Measurements from ENCODE around the gene CRMP1. TPM values are rescaled to one million over a fixed set of nuclear protein-coding genes. Genes with fewer than 3 reads are reported as not detected.

Gene CRMP1
- total and polyA plus RNA-seq, 3 donors from 2014 or later, result 5.0 to 9.4 (median 8.9) TPM

DNA sequence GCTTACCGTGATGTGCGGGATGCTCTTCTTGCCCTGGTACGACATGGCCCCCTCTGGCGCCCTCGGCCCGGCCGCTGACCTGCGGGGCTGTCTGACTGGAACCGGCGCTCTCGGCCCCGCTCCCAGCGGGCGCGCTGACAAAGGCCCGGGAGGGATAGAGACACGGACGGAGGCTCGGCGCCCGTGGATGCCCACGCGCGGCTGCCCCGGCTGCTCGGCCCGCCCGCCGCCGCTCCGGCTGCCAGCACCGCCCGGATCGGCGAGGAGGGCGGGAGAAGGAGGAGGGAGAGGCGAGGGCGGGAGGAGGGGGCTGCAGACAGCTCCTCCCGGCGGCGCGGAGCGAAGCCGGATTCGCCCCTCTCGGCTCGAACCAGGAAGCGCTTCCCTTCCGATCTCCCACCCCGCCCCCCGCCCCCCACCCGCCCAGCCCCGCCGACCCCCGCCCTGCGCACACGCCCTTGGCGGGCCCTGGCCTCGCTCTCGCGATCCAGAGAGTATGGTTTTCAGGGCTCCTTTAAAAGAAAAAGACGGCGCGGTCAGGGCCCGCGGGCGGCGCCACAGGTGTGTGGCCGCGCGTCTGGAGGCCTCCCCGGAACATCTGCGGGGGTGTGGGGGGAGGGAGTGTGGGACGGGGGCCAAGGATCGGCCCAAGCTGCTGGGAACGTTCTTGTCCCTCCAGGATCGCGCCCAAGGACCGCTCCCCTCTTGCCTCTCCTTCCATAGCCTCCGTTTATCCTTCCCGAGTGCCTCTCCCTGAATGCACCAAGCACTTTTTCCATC lies 4.5 kb downstream of the CRMP1 start:
- no peak for DNase-seq
- no peaks in the 10 kb centered on the region for H3K27me3 ChIP-seq
- H3K9me3 ChIP-seq, result no peaks in the 10 kb centered on the region
- H3K27ac ChIP-seq, result no peak overlapping the region
- TF ChIP-seq, protein P1, sequence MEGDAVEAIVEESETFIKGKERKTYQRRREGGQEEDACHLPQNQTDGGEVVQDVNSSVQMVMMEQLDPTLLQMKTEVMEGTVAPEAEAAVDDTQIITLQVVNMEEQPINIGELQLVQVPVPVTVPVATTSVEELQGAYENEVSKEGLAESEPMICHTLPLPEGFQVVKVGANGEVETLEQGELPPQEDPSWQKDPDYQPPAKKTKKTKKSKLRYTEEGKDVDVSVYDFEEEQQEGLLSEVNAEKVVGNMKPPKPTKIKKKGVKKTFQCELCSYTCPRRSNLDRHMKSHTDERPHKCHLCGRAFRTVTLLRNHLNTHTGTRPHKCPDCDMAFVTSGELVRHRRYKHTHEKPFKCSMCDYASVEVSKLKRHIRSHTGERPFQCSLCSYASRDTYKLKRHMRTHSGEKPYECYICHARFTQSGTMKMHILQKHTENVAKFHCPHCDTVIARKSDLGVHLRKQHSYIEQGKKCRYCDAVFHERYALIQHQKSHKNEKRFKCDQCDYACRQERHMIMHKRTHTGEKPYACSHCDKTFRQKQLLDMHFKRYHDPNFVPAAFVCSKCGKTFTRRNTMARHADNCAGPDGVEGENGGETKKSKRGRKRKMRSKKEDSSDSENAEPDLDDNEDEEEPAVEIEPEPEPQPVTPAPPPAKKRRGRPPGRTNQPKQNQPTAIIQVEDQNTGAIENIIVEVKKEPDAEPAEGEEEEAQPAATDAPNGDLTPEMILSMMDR (IDR thresholded peaks at IDR 0.05), result no peak
- no peak for TF ChIP-seq POLR2A (IDR thresholded peaks at IDR 0.05)
- intact Hi-C loops (cut with DNase I; ENCODE audit: low total_unique reads), result no loop called here
- 2% methylated on average over 24 to 37 of the region's 81 CpGs for WGBS, 2 donors
- peaks cover 11% of the 10 kb centered on the region for H3K4me1 ChIP-seq
- no peaks in the 10 kb centered on the region for H3K36me3 ChIP-seq (ENCODE audit: low read depth, missing control alignments)
- peak overlapping the region; percentile 30 to 42 for H3K4me3 ChIP-seq

DNA sequence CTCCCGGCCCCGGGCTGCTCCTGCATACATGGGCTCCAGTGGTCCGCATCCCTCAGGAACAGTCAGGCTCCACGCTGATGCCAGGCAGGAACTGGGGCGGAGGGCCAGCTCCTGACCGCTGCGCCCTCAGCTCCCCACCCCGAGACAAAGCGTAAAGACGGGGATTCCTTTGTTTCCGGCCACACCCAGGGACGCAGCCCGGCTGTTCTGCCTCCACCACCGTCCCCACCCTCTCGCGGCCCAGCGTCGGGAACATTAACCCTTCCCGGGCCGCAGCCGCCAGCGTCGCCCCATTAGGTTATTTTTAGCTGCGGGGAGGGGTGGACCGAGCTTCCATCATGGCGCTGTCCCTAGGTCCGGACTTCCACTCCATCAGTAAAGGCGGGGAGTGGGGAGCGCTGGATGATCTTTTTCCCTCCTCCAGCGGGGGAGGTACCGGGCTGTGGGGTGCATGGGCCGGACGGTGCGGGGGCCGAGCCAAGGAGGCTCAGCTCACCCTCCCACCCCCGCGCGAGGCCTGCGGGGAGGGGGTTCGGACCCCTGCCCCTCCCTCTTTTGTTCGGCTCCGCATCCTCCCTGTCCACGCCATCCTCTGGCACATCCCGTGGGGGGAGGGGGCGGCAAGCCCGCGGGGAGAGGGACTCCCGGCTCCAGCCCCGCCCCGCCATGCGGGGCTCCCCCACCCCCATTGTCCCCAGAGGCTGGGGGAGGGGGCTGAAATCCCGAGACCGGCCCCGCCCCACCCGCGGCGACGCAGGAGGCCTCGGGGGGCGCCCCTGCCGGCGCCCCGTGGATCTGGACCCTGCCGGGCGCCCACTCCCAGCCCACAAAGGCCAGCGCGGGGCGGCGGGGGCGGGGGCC lies 5.3 kb downstream of the CRMP1 start:
- WGBS, 2 donors, result 1 to 2% methylated on average over 10 to 51 of the region's 70 CpGs
- no peaks in the 10 kb centered on the region for H3K9me3 ChIP-seq
- TF ChIP-seq, protein P1 (IDR thresholded peaks at IDR 0.05), result no peak
- intact Hi-C loops (cut with DNase I; ENCODE audit: low total_unique reads), result no loop called here
- no peak for DNase-seq
- peak overlapping the region; percentile 30 to 42 for H3K4me3 ChIP-seq
- H3K36me3 ChIP-seq (ENCODE audit: low read depth, missing control alignments), result no peaks in the 10 kb centered on the region
- no peaks in the 10 kb centered on the region for H3K27me3 ChIP-seq
- no peak overlapping the region for H3K27ac ChIP-seq
- H3K4me1 ChIP-seq, result peaks cover 11% of the 10 kb centered on the region

DNA sequence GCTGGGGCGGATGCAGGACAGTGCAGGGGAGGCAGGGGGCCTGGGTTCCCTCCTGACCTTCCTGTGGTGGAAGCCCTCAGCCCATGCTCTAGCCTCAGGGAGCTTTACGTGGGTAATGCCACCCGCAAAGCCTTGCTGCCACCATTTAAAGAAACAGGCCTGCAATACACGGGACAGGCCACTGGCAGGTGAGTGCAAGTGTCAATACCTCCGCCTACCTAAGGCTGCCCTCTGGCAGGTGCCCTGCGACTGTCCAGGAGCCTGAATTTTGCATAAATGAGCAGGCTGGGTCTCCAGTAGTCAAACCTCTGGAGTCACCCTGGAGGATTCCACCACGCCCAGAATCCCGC lies 5.9 kb downstream of the CRMP1 start:
- Histone ChIP-seq H3K4me3 (peak overlapping the region in 1 of 2 donors; percentile 30), H3K27me3 (no peaks in the 10 kb centered on the region)

DNA sequence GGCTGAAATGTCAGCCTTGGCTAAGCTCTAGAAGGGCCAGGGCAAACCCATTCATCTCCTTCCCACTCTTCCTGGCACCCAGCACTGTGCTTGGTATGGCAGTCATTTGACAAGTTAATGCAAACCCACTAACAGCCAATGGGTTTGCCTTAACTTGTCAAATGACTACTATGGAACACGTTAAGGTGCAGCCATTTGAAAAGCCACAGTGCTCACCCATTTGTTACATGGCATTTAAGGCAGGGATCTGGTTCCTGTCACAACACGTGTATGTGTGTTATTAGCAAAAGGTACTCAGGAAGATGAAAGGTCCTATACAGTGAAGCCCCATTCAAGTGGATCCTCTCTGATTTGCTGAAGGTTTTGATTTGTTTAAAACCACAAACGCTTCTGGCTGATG lies 7.2 kb downstream of the CRMP1 start:
- Histone ChIP-seq H3K27ac (no peak overlapping the region), H3K4me1 (peaks cover 11% of the 10 kb centered on the region), H3K4me3 (no peak overlapping the region), H3K27me3 (no peaks in the 10 kb centered on the region), H3K9me3 (no peaks in the 10 kb centered on the region), H3K36me3 (ENCODE audit: low read depth, missing control alignments) (no peaks in the 10 kb centered on the region)
- WGBS, 2 donors, result 75 to 84% methylated on average over 3 of the region's 3 CpGs
- TF ChIP-seq, protein P1 (IDR thresholded peaks at IDR 0.05), result no peak
- no peak for TF ChIP-seq POLR2A (IDR thresholded peaks at IDR 0.05)
- intact Hi-C loops (cut with DNase I; ENCODE audit: low total_unique reads), result no loop called here
- DNase-seq, result no peak

More for the DNA sequence above, 5.9 kb downstream of the CRMP1 start:
- no peaks in the 10 kb centered on the region for H3K36me3 ChIP-seq (ENCODE audit: low read depth, missing control alignments)
- intact Hi-C loops (cut with DNase I; ENCODE audit: low total_unique reads), result no loop called here
- no peak for TF ChIP-seq POLR2A (IDR thresholded peaks at IDR 0.05)
- TF ChIP-seq, protein P1 (IDR thresholded peaks at IDR 0.05), result no peak
- no peak for DNase-seq
- no peaks in the 10 kb centered on the region for H3K9me3 ChIP-seq
- WGBS, 2 donors, result 37 to 40% methylated on average over 1 to 8 of the region's 8 CpGs
- H3K4me1 ChIP-seq, result peaks cover 11% of the 10 kb centered on the region
- H3K27ac ChIP-seq, result no peak overlapping the region
